Loucy (cell line): ENCODE results near the gene UBE2K.
A peak's percentile ranks its signal among the peaks of the same experiment; 100 is the strongest.

Experiments
- H2AFZ ChIP-seq: fragments of 200-600 bp; sonication (generic); 2 replicates; pipeline ENCODE4 v1.6.0; 2016; ENCODE audit warnings: antibody characterized with exemption, mild to moderate bottlenecking, low read length, moderate library complexity
- H3F3A ChIP-seq: fragments of 200-600 bp; 2 replicates; pipeline ENCODE4 v1.6.0; 2016; ENCODE audit warnings: antibody characterized with exemption, low read depth, mild to moderate bottlenecking
- H3K27me3 ChIP-seq: fragments of 200-600 bp; sonication (generic); 2 replicates; pipeline ENCODE4 v1.6.1; 2014; ENCODE audit warnings: low read length, mild to moderate bottlenecking; ENCODE audit not compliant: insufficient read depth, poor library complexity, severe bottlenecking
- H3K36me3 ChIP-seq: fragments of 200-600 bp; sonication (generic); 2 replicates; pipeline ENCODE4 v1.6.1; 2016; ENCODE audit warnings: low read length; ENCODE audit not compliant: insufficient read depth
- H3K4me1 ChIP-seq: fragments of 200-600 bp; sonication (generic); 2 replicates; pipeline ENCODE4 v1.5.1; 2014; ENCODE audit warnings: low read length, mild to moderate bottlenecking; ENCODE audit not compliant: insufficient read depth, poor library complexity, severe bottlenecking
- H3K4me2 ChIP-seq: fragments of 200-600 bp; sonication (generic); 2 replicates; pipeline ENCODE4 v1.6.0; 2014; ENCODE audit warnings: antibody characterized with exemption, low read length, low read depth, mild to moderate bottlenecking; ENCODE audit not compliant: poor library complexity, severe bottlenecking
- H3K4me3 ChIP-seq: fragments of 200-600 bp; sonication (generic); 2 replicates; pipeline ENCODE4 v1.5.1; 2014; ENCODE audit warnings: low read length, mild to moderate bottlenecking, mixed read lengths; ENCODE audit not compliant: poor library complexity, severe bottlenecking
- H3K79me2 ChIP-seq: fragments of 200-600 bp; sonication (generic); 2 replicates; pipeline ENCODE4 v1.6.1; 2014; ENCODE audit warnings: low read length; ENCODE audit not compliant: insufficient read depth
- H3K9ac ChIP-seq: fragments of 200-600 bp; sonication (generic); 2 replicates; pipeline ENCODE4 v1.6.0; 2014; ENCODE audit warnings: mild to moderate bottlenecking, low read depth, low read length, moderate library complexity; ENCODE audit not compliant: poor library complexity, severe bottlenecking
- H3K9me2 ChIP-seq: fragments of 200-600 bp; sonication (generic); replicated peaks from 2 replicates; pipeline ENCODE4 v1.6.1; 2016; ENCODE audit warnings: low read depth, low read length, mixed read lengths
- H3K9me3 ChIP-seq: fragments of 200-600 bp; sonication (generic); 2 replicates; pipeline ENCODE4 v1.6.1; 2014; ENCODE audit warnings: mild to moderate bottlenecking, antibody characterized with exemption, low read length, low read depth; ENCODE audit not compliant: insufficient read depth
- H4K20me1 ChIP-seq: fragments of 200-600 bp; sonication (generic); 2 replicates; pipeline ENCODE4 v1.6.0; 2014; ENCODE audit warnings: antibody characterized with exemption, low read length, mild to moderate bottlenecking; ENCODE audit not compliant: insufficient read depth, poor library complexity, severe bottlenecking
- EZH2phosphoT487 ChIP-seq: fragments of 200-600 bp; IDR thresholded peaks from 2 replicates; pipeline ENCODE4 v1.6.1; 2018; ENCODE audit warnings: antibody characterized with exemption, mild to moderate bottlenecking, moderate library complexity, borderline replicate concordance
- TF ChIP-seq, protein P1 (sequence below): fragments of 200-600 bp; sonication (generic); conservative IDR thresholded peaks from 2 replicates; pipeline ENCODE4 v1.5.1; 2014; ENCODE audit warnings: mild to moderate bottlenecking, antibody characterized with exemption, low read length

Gene UBE2K

DNA sequence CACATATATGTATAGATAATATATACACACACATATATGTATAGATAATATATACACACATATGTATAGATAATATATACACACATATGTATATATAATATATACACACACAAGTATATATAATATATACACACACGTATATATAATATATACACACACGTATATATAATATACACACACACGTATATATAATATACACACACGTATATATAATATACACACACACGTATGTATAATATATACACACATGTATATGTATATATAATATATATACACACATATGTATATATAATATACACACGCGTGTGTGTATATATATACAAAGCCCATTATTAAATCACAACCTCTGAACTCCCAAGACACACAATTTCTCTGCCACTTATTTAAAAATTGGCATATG, 8.0 kb upstream of the UBE2K start:
- Histone ChIP-seq H3K4me1 (no peaks in the 10 kb centered on the region), H3K4me3 (no peak overlapping the region), H3K79me2 (no peaks in the 10 kb centered on the region), H3F3A (no peaks in the 10 kb centered on the region), H3K4me2 (no peak overlapping the region), H3K9me3 (no peaks in the 10 kb centered on the region), H3K27me3 (no peaks in the 10 kb centered on the region), H3K36me3 (no peaks in the 10 kb centered on the region), H4K20me1 (no peaks in the 10 kb centered on the region), H3K9ac (no peak overlapping the region), H2AFZ (no peak overlapping the region), H3K9me2 (no peaks in the 10 kb centered on the region)
- TF ChIP-seq, protein P1, sequence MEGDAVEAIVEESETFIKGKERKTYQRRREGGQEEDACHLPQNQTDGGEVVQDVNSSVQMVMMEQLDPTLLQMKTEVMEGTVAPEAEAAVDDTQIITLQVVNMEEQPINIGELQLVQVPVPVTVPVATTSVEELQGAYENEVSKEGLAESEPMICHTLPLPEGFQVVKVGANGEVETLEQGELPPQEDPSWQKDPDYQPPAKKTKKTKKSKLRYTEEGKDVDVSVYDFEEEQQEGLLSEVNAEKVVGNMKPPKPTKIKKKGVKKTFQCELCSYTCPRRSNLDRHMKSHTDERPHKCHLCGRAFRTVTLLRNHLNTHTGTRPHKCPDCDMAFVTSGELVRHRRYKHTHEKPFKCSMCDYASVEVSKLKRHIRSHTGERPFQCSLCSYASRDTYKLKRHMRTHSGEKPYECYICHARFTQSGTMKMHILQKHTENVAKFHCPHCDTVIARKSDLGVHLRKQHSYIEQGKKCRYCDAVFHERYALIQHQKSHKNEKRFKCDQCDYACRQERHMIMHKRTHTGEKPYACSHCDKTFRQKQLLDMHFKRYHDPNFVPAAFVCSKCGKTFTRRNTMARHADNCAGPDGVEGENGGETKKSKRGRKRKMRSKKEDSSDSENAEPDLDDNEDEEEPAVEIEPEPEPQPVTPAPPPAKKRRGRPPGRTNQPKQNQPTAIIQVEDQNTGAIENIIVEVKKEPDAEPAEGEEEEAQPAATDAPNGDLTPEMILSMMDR = no peak
- TF ChIP-seq EZH2phosphoT487 = no peak

DNA sequence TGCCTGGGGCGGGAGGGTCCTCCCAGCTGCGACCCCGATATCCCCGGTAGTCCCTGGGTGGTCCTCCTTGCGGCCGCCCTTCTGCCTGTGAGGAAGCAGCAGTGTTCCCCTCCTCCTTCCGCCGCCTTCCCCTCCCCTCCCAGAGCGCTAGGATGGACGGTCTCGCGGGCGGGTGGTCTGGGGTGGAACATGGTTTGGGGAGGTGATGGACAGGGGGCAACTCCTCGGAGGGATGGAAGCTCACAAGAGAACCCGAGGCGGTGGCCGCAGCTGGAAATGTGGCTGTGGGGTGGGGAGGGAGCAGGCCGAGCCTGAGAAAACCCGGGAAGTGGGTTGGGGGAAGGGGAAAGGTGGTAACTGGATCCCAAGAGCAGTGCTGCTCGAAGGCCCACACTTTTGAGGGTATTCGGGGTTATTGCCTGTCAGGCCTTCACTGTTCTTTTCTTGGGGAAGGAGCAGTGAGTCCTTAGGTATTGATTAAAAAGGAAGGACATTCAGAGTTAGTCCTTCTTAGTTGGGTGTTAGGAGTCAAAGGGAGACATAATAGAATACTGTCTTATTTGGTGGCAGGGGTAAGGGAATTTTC, 581 bp downstream of the UBE2K start:
- Histone ChIP-seq H3K9me3 (no peaks in the 10 kb centered on the region), H4K20me1 (peaks cover 54% of the 10 kb centered on the region), H3K4me2 (peak overlapping the region; percentile 88), H2AFZ (peak overlapping the region; percentile 99), H3K27me3 (no peaks in the 10 kb centered on the region), H3K9me2 (no peaks in the 10 kb centered on the region), H3K4me3 (peak overlapping the region; percentile 95), H3K79me2 (peaks cover 66% of the 10 kb centered on the region), H3F3A (no peaks in the 10 kb centered on the region), H3K9ac (peak overlapping the region; percentile 91), H3K36me3 (peaks cover 6% of the 10 kb centered on the region; the same call in 1 of the 2 replicates), H3K4me1 (peaks cover 31% of the 10 kb centered on the region)
- TF ChIP-seq, protein P1 = no peak
- TF ChIP-seq EZH2phosphoT487 = no peak

DNA sequence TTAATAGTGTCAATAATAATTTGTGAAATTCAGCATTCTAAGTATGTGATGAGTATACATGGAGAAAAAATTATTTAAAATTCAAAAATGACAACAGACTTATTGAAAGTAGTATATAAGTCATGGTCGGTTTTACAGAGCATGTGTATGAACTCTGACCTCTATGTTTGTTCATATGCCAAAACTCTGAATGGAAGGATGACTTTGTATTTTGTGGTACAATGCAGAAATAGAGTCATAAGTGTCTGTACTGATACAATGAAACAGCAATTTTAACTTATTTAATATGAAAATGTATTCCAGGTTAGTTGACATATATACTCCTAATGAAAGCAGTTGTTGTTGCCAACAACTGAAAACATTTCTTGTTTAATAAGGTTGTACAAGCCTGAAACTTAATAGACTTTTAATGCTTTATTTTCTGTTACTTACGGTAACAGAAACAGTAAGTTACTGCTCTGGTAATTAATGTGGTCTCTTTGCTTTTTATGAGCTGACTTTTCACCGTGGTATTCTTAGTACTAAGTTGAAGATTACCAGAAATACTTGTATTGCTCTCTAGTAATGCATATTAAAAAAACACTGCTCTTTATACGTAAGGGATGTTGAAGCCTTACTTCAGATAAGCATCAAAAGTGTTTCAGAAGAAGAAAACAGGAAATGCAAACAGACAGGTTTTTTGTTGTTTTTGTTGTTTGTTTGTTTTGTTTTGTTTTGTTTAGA, 1.9 kb downstream of the UBE2K start:
- Histone ChIP-seq H3K4me1 (peaks cover 31% of the 10 kb centered on the region), H3K4me2 (peak overlapping the region; percentile 88), H3K9me2 (no peaks in the 10 kb centered on the region), H3K9me3 (no peaks in the 10 kb centered on the region), H3K36me3 (peaks cover 6% of the 10 kb centered on the region; the same call in 1 of the 2 replicates), H3K4me3 (peak overlapping the region; percentile 95), H3K27me3 (no peaks in the 10 kb centered on the region), H3K79me2 (peaks cover 80% of the 10 kb centered on the region), H4K20me1 (peaks cover 66% of the 10 kb centered on the region), H3K9ac (peak overlapping the region; percentile 91), H2AFZ (no peak overlapping the region), H3F3A (no peaks in the 10 kb centered on the region)
- no peak for TF ChIP-seq EZH2phosphoT487
- TF ChIP-seq, protein P1 = no peak
